ENCODE results near the gene BRAF. TPM values are rescaled to one million over a fixed set of nuclear protein-coding genes. Genes with fewer than 3 reads are reported as not detected.
A peak's percentile ranks its signal among the peaks of the same experiment; 100 is the strongest.
"Not testable (repeated sequence)": the region's sequence is repeated elsewhere in the genome, so short reads cannot be mapped to it uniquely, and the experiment has no call there.

The BRAF gene
- total and polyA plus RNA-seq, 7 experiments from 2014 or later = 11.2 to 58.7 (median 48.3) TPM

GRCh38 chr7:140693849-140694248 lies 230.9 kb downstream of the BRAF start:
- POLR2A ChIA-PET, ATAC-seq: not testable (repeated sequence)
- intact Hi-C loops (cut with micrococcal nuclease) = loop anchor here (10.0 kb wide), 3 partner anchors 289 to 861 kb away; partner anchors contain the start of genes AGK (in 1 of the 2), RAB19 (in 1 of the 2) and TMEM178B (in 1 of the 2)

GRCh38 chr7:140691376-140692045 lies 233.2 kb downstream of the BRAF start:
- ChIA-PET POLR2A (interaction anchor here (0.7 to 0.8 kb wide), 2 partner anchors 32 to 46 kb away, joined by 3 to 4 read pairs; no protein-coding TSS in a partner anchor), CTCF (interaction anchor here (0.7 kb wide), 1 partner anchor 15 kb away, joined by 4 read pairs; no protein-coding TSS in a partner anchor)
- Mint-ChIP-seq H3K4me3 (no peak overlapping the region), H3K36me3 (peaks cover 0 to 26% (median 0%) of the 10 kb centered on the region in 5 donors), H3K4me1 (peaks cover 4 to 10% (median 8%) of the 10 kb centered on the region in 7 donors), H3K9me3 (peaks cover 0 to 2% (median 0%) of the 10 kb centered on the region in 11 donors), H3K27me3 (no peaks in the 10 kb centered on the region), H3K27ac (peak overlapping the region in 2 of 9 donors; percentile 5 to 59)
- no peak overlapping the region for H3K4me3 ChIP-seq (ENCODE audit: low read length)
- DNase-seq = no peak
- intact Hi-C loops (cut with micrococcal nuclease) = loop anchor here (10.0 kb wide), 3 partner anchors 287 to 863 kb away; partner anchors contain the start of genes AGK (in 1 of the 2), RAB19 (in 1 of the 2) and TMEM178B (in 1 of the 2)
- H3K36me3 ChIP-seq (ENCODE audit: control insufficient read depth in 2 of 3, insufficient read depth in 3 of 3, low read length in 3 of 3) = peaks cover 0 to 36% (median 4%) of the 10 kb centered on the region in 3 experiments
- no peaks in the 10 kb centered on the region for H3K27me3 ChIP-seq (ENCODE audit: control insufficient read depth in 2 of 2, insufficient read depth in 2 of 2, low read length in 2 of 2)
- H3K27ac ChIP-seq (ENCODE audit: low read depth, low read length) = no peak overlapping the region
- H3K4me1 ChIP-seq (ENCODE audit: control insufficient read depth in 2 of 2, insufficient read depth in 2 of 2, low read length in 2 of 2) = peaks cover 4 to 5% of the 10 kb centered on the region in 2 donors
- H3K9me3 ChIP-seq (ENCODE audit: control insufficient read depth in 2 of 3, low read length in 3 of 3) = no peaks in the 10 kb centered on the region
- ATAC-seq = no peak

More at GRCh38 chr7:140693849-140694248, 230.9 kb downstream of the BRAF start:
- Histone ChIP-seq H3K4me1 (ENCODE audit: control insufficient read depth in 2 of 2, insufficient read depth in 2 of 2, low read length in 2 of 2) (peaks cover 12 to 16% of the 10 kb centered on the region in 2 donors), H3K36me3 (ENCODE audit: control insufficient read depth in 2 of 3, insufficient read depth in 3 of 3, low read length in 3 of 3) (peaks cover 0 to 29% (median 4%) of the 10 kb centered on the region in 3 experiments)
- H3K4me3 Mint-ChIP-seq; H3K27me3 Mint-ChIP-seq; CTCF ChIA-PET; H3K9me3 ChIP-seq (ENCODE audit: control insufficient read depth in 2 of 3, low read length in 3 of 3); H3K4me3 ChIP-seq (ENCODE audit: low read length); H3K9me3 Mint-ChIP-seq; DNase-seq; H3K27ac ChIP-seq (ENCODE audit: low read depth, low read length); H3K27me3 ChIP-seq (ENCODE audit: control insufficient read depth in 2 of 2, insufficient read depth in 2 of 2, low read length in 2 of 2): not testable (repeated sequence)
- Mint-ChIP-seq H3K36me3 (peaks cover 0 to 17% (median 4%) of the 10 kb centered on the region in 5 donors), H3K4me1 (peaks cover 16 to 32% (median 29%) of the 10 kb centered on the region in 7 donors), H3K27ac (peak overlapping the region in 1 of 9 donors; percentile 21)

DNA sequence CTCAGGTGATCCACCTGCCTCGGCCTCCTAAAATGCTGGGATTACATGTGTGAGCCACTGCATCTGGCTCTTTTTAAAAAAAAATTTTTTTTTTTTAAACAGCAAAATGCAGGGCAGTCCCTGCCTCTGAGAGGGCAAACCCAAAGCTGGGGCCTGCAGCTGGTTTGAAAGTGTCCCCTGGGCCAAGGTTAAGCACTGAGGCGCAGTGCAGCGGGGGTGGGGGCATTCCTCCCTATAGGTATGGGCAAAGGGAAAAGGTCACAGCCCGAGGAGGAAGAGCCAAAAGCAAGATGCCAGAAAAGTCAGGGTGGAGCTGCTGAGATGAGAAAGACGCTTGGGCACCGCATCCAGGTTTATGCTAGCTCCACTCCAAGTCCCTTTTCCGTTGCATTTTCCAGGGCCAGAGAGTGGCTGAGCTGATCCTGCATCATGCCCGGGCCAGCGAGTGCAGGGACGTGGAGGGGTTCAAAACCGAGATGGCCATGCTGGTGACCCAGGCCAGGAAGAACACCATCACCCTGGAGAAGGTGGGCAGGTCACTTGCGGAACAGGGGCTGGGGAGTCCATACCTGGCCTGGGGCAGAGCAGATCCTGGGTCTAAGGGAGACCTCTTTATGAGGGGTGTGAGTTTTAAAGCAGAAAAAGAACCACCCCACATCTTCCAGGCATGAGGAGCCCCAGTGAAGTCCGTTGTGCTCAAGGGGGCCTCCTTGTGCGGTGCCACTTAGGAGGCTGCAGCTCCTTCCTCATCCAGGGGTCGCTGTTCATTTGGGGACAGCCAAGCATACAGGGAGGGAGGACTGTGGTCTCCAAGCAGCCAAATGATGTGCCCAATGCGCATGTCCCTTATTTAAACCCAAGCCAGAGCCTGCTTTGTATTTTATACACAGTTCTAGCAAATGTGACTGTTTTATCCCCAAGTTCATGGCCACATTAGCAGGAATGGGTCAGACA lies 235.3 kb downstream of the BRAF start:
- no peak overlapping the region for H3K27ac ChIP-seq (ENCODE audit: low read depth, low read length)
- Mint-ChIP-seq H3K36me3 (peaks cover 0 to 30% (median under 1%) of the 10 kb centered on the region in 5 donors), H3K4me3 (no peak overlapping the region), H3K4me1 (peaks cover 0 to 2% (median 0%) of the 10 kb centered on the region in 7 donors), H3K27me3 (no peaks in the 10 kb centered on the region), H3K27ac (no peak overlapping the region), H3K9me3 (peaks cover 0 to 2% (median 0%) of the 10 kb centered on the region in 11 donors)
- H3K27me3 ChIP-seq (ENCODE audit: control insufficient read depth in 2 of 2, insufficient read depth in 2 of 2, low read length in 2 of 2) = no peaks in the 10 kb centered on the region
- ATAC-seq (no peak), DNase-seq (no peak)
- no peak overlapping the region for H3K4me3 ChIP-seq (ENCODE audit: low read length)
- intact Hi-C loops (cut with micrococcal nuclease) = loop anchor here (10.0 kb wide), 3 partner anchors 285 to 865 kb away; partner anchors contain the start of genes AGK (in 1 of the 2), RAB19 (in 1 of the 2) and TMEM178B (in 1 of the 2)
- H3K36me3 ChIP-seq (ENCODE audit: control insufficient read depth in 2 of 3, insufficient read depth in 3 of 3, low read length in 3 of 3) = peaks cover 0 to 49% (median 4%) of the 10 kb centered on the region in 3 experiments
- ChIA-PET POLR2A (no interaction called here), CTCF (no interaction called here)
- no peaks in the 10 kb centered on the region for H3K4me1 ChIP-seq (ENCODE audit: control insufficient read depth in 2 of 2, insufficient read depth in 2 of 2, low read length in 2 of 2)
- H3K9me3 ChIP-seq (ENCODE audit: control insufficient read depth in 2 of 3, low read length in 3 of 3) = no peaks in the 10 kb centered on the region

DNA sequence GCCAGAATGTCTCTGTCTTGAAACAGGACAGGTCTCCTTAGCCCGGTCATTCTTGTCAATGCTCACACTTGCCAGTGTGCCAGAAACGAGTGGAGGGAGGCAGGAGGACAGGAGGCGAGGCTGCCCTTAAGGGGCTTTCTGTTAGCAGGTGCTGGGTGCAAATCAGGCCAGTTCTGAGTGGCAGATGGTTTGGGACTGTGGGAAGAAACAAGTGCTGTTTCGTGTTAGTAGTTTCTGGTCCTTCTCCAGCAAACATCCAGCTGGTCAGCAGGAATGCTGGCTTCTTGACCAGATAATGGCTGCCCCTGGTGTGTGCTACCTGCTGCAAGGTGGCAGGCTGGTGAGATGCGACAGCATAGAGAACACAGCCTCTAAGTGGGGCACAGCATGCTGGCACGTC lies 236.4 kb downstream of the BRAF start:
- CTCF ChIA-PET = no interaction called here
- Histone ChIP-seq H3K4me1 (ENCODE audit: control insufficient read depth in 2 of 2, insufficient read depth in 2 of 2, low read length in 2 of 2) (no peaks in the 10 kb centered on the region), H3K36me3 (ENCODE audit: control insufficient read depth in 2 of 3, insufficient read depth in 3 of 3, low read length in 3 of 3) (peaks cover 0 to 60% (median 4%) of the 10 kb centered on the region in 3 experiments), H3K27ac (ENCODE audit: low read depth, low read length) (no peak overlapping the region), H3K9me3 (ENCODE audit: control insufficient read depth in 2 of 3, low read length in 3 of 3) (no peaks in the 10 kb centered on the region), H3K4me3 (ENCODE audit: low read length) (no peak overlapping the region), H3K27me3 (ENCODE audit: control insufficient read depth in 2 of 2, insufficient read depth in 2 of 2, low read length in 2 of 2) (no peaks in the 10 kb centered on the region)
- no peak overlapping the region for H3K27ac Mint-ChIP-seq
- H3K36me3 Mint-ChIP-seq = peaks cover 5 to 38% (median 7%) of the 10 kb centered on the region in 5 donors
- H3K27me3 Mint-ChIP-seq = no peaks in the 10 kb centered on the region
- no peaks in the 10 kb centered on the region for H3K9me3 Mint-ChIP-seq
- H3K4me3 Mint-ChIP-seq = no peak overlapping the region
- ATAC-seq = no peak
- intact Hi-C loops (cut with micrococcal nuclease) = no loop called here
- peaks cover 0 to 4% (median 0%) of the 10 kb centered on the region in 7 donors for H3K4me1 Mint-ChIP-seq
- POLR2A ChIA-PET = interaction anchor here (0.7 kb wide), 1 partner anchor 472 kb away, joined by 3 read pairs; no protein-coding TSS in a partner anchor
- DNase-seq = no peak

DNA sequence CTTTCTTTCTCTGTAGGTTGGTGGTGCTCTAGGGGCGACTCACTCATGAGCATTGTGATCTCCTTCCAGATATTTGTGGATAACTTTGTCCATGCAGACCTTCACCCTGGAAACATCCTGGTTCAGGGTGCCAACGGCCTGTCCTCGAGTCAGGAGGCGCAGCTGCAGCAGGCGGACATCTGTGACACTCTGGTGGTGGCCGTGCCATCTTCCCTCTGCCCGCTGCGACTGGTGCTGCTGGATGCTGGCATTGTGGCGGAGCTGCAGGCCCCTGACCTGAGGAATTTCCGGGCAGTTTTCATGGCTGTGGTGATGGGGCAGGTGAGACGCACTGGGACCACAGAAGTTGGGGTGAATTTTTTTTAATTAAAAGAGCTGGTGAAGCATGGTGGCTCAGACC lies 237.8 kb downstream of the BRAF start:
- peak overlapping the region in 2 of 9 donors; percentile 29 to 32 for H3K27ac Mint-ChIP-seq
- H3K36me3 Mint-ChIP-seq = peaks cover 7 to 35% (median 11%) of the 10 kb centered on the region in 5 donors
- no peaks in the 10 kb centered on the region for H3K9me3 ChIP-seq (ENCODE audit: control insufficient read depth in 2 of 3, low read length in 3 of 3)
- intact Hi-C loops (cut with micrococcal nuclease) = no loop called here
- H3K36me3 ChIP-seq (ENCODE audit: control insufficient read depth in 2 of 3, insufficient read depth in 3 of 3, low read length in 3 of 3) = peaks cover 0 to 65% (median 6%) of the 10 kb centered on the region in 3 experiments
- H3K4me3 ChIP-seq (ENCODE audit: low read length) = no peak overlapping the region
- DNase-seq = no peak
- no peaks in the 10 kb centered on the region for H3K27me3 ChIP-seq (ENCODE audit: control insufficient read depth in 2 of 2, insufficient read depth in 2 of 2, low read length in 2 of 2)
- H3K27ac ChIP-seq (ENCODE audit: low read depth, low read length) = no peak overlapping the region
- H3K9me3 Mint-ChIP-seq = no peaks in the 10 kb centered on the region
- no peaks in the 10 kb centered on the region for H3K27me3 Mint-ChIP-seq
- no peak overlapping the region for H3K4me3 Mint-ChIP-seq
- POLR2A ChIA-PET = interaction anchor here (0.8 kb wide), 1 partner anchor 328 kb away, joined by 3 read pairs; the partner anchor contains the start of gene MRPS33
- CTCF ChIA-PET = no interaction called here
- no peaks in the 10 kb centered on the region for H3K4me1 ChIP-seq (ENCODE audit: control insufficient read depth in 2 of 2, insufficient read depth in 2 of 2, low read length in 2 of 2)
- ATAC-seq = no peak
- H3K4me1 Mint-ChIP-seq = peaks cover 0 to 4% (median 0%) of the 10 kb centered on the region in 7 donors

GRCh38 chr7:140685407-140686087 lies 239.2 kb downstream of the BRAF start:
- Histone ChIP-seq H3K4me3 (ENCODE audit: low read length) (no peak overlapping the region), H3K4me1 (ENCODE audit: control insufficient read depth in 2 of 2, insufficient read depth in 2 of 2, low read length in 2 of 2) (no peaks in the 10 kb centered on the region), H3K27me3 (ENCODE audit: control insufficient read depth in 2 of 2, insufficient read depth in 2 of 2, low read length in 2 of 2) (no peaks in the 10 kb centered on the region), H3K9me3 (ENCODE audit: control insufficient read depth in 2 of 3, low read length in 3 of 3) (no peaks in the 10 kb centered on the region), H3K27ac (ENCODE audit: low read depth, low read length) (no peak overlapping the region), H3K36me3 (ENCODE audit: control insufficient read depth in 2 of 3, insufficient read depth in 3 of 3, low read length in 3 of 3) (peaks cover 0 to 67% (median 6%) of the 10 kb centered on the region in 3 experiments)
- Mint-ChIP-seq H3K27ac (no peak overlapping the region), H3K9me3 (no peaks in the 10 kb centered on the region), H3K4me3 (no peak overlapping the region), H3K27me3 (no peaks in the 10 kb centered on the region), H3K4me1 (peaks cover 0 to 4% (median 0%) of the 10 kb centered on the region in 7 donors), H3K36me3 (peaks cover 10 to 40% (median 14%) of the 10 kb centered on the region in 5 donors)
- ChIA-PET POLR2A (interaction anchor here (0.6 to 1.1 kb wide), 3 partner anchors 10 to 920 kb away, joined by 4 to 5 read pairs (median 5); no protein-coding TSS in a partner anchor), CTCF (no interaction called here)
- DNase-seq (no peak), ATAC-seq (no peak)
- intact Hi-C loops (cut with micrococcal nuclease) = no loop called here
